ENCODE data around the gene PAQR8.

PAQR8 gene

DNA sequence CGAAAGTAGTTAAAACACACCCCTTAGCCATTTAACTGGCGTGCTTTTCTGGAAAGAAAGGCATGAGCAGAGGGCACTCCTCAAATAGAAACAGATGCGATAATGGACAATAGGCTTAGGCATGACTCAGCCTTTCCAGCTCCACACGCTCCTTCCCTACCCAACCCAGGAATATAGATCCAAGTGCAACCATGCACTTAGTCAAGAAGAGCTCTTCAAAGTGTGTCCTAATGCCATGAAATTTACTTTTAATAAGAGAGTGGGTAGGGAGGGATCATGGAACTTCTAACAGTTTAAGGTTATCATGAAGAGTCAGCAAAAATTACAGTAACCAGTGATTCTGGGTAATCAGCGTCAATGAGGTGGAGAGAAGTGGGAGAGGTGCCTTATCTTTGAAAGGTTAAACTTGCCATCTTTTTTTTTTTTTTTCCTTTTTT is 55.7 kb downstream of the PAQR8 start:
- Histone ChIP-seq H3K79me2 (ENCODE audit: low read length) (no peaks in the 10 kb centered on the region), H3K4me2 (ENCODE audit: low read length) (no peak overlapping the region), H3K4me3 (ENCODE audit: low read length) (no peak overlapping the region), H3K27me3 (ENCODE audit: low read depth, low read length) (peaks cover 8% of the 10 kb centered on the region; the same call in 1 of the 2 replicates), H3K27ac (ENCODE audit: low read length) (no peak overlapping the region), H3K9ac (ENCODE audit: low read length) (no peak overlapping the region), H3K9me3 (ENCODE audit: insufficient read depth, low read length) (no peaks in the 10 kb centered on the region), H3K36me3 (replicated peaks; ENCODE audit: low read depth, low read length) (no peaks in the 10 kb centered on the region), H4K20me1 (ENCODE audit: insufficient read depth, low read length) (no peaks in the 10 kb centered on the region), H2AFZ (ENCODE audit: low read depth, low read length) (no peak overlapping the region), H3K4me1 (ENCODE audit: low read length) (peaks cover 41% of the 10 kb centered on the region)
- no peak for TF ChIP-seq EZH2phosphoT487 (IDR thresholded peaks at IDR 0.05; ENCODE audit: low read depth)
- TF ChIP-seq, protein P1, sequence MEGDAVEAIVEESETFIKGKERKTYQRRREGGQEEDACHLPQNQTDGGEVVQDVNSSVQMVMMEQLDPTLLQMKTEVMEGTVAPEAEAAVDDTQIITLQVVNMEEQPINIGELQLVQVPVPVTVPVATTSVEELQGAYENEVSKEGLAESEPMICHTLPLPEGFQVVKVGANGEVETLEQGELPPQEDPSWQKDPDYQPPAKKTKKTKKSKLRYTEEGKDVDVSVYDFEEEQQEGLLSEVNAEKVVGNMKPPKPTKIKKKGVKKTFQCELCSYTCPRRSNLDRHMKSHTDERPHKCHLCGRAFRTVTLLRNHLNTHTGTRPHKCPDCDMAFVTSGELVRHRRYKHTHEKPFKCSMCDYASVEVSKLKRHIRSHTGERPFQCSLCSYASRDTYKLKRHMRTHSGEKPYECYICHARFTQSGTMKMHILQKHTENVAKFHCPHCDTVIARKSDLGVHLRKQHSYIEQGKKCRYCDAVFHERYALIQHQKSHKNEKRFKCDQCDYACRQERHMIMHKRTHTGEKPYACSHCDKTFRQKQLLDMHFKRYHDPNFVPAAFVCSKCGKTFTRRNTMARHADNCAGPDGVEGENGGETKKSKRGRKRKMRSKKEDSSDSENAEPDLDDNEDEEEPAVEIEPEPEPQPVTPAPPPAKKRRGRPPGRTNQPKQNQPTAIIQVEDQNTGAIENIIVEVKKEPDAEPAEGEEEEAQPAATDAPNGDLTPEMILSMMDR (IDR thresholded peaks at IDR 0.05; ENCODE audit: low read depth, low read length) = no peak

DNA sequence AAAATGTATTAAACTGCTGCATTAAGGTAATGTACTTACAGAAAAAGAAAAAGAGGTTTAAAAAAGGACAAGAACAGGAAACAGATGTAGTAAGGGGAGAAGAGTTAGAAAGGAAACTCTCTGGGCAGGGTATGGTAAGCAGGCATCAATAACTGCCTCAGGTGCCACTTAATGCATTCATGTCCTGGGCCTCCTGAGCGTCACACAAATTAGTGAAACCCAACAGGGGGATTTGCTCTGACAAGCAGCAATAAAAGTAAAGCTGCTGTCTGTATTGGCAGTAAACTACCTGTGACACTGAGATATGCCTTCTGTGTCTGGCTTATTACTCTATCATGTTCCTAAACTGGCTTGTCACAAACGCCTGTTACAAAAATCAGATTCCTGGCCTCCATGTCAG is 56.7 kb downstream of the PAQR8 start:
- Histone ChIP-seq H3K4me3 (ENCODE audit: low read length) (no peak overlapping the region), H2AFZ (ENCODE audit: low read depth, low read length) (no peak overlapping the region), H3K79me2 (ENCODE audit: low read length) (no peaks in the 10 kb centered on the region), H3K36me3 (replicated peaks; ENCODE audit: low read depth, low read length) (no peaks in the 10 kb centered on the region), H3K27me3 (ENCODE audit: low read depth, low read length) (peaks cover 5% of the 10 kb centered on the region; the same call in 1 of the 2 replicates), H3K4me1 (ENCODE audit: low read length) (peaks cover 41% of the 10 kb centered on the region), H3K9ac (ENCODE audit: low read length) (no peak overlapping the region), H4K20me1 (ENCODE audit: insufficient read depth, low read length) (no peaks in the 10 kb centered on the region), H3K4me2 (ENCODE audit: low read length) (peak overlapping the region; percentile 12; the same call in 1 of the 2 replicates), H3K27ac (ENCODE audit: low read length) (peak overlapping the region; percentile 9; the same call in 1 of the 2 replicates), H3K9me3 (ENCODE audit: insufficient read depth, low read length) (no peaks in the 10 kb centered on the region)
- TF ChIP-seq, protein P1 (IDR thresholded peaks at IDR 0.05; ENCODE audit: low read depth, low read length) = no peak
- TF ChIP-seq EZH2phosphoT487 (IDR thresholded peaks at IDR 0.05; ENCODE audit: low read depth) = no peak

DNA sequence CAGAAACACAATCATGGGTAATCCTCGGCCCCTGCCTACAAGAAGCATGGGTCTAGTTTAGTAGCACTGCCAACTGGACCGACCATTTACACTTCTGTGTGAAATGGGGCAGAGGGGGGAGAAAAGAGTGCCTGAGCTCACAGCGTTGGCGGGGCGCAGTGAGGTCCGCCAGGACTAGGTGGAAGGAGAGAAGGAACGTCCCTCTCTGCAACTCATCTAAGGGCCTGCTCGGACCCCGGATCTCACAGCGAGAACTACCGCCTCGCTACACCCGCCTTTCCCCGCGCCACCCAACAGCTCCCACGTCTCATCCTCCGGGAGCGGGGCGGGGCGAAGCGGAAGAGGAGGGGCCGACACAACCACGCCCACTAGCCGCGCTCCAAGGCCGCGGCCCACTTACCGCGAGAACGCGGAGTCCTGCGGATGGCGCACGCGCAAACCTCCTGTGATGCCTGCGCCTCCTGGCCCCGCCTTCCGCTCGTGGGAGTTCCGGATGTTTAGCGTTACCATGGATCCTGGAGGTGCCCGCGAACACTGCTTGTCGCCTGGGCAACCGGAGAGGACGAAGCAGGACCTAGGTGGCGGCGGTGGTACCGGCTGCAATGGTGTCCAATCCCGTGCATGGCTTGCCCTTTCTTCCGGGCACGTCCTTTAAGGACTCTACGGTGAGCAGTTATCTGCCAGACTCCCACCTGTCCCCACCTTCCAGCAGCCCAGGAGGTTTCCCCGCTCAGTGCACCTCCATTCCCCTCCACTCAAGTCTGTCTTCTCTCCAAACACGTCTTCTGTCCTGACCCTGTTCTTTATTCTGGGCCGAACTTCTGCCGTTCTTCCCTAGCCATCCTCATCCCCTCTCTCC is 58.1 kb downstream of the PAQR8 start, which contains the start of gene EFHC1:
Gene EFHC1 (plus strand): TSS at position 534 of the 859 bp plus-strand sequence. CDS start 69 bp downstream, at position 603.
- H3K4me1 ChIP-seq (ENCODE audit: low read length) = peaks cover 44% of the 10 kb centered on the region

More for the DNA sequence above, 58.1 kb downstream of the PAQR8 start, which contains the start of gene EFHC1:
- H3K36me3 ChIP-seq (replicated peaks; ENCODE audit: low read depth, low read length) = no peaks in the 10 kb centered on the region
- no peaks in the 10 kb centered on the region for H3K9me3 ChIP-seq (ENCODE audit: insufficient read depth, low read length)
- peak within 1 kb of the TSS; percentile 87 for H2AFZ ChIP-seq (ENCODE audit: low read depth, low read length)
- H3K4me2 ChIP-seq (ENCODE audit: low read length) = peak within 1 kb of the TSS; percentile 96
- H3K27me3 ChIP-seq (ENCODE audit: low read depth, low read length) = peaks cover 3% of the 10 kb centered on the region; the same call in 1 of the 2 replicates
- H3K4me3 ChIP-seq (ENCODE audit: low read length) = peak within 1 kb of the TSS; percentile 95
- H3K79me2 ChIP-seq (ENCODE audit: low read length) = no peaks in the 10 kb centered on the region
- no peaks in the 10 kb centered on the region for H4K20me1 ChIP-seq (ENCODE audit: insufficient read depth, low read length)
- peak within 1 kb of the TSS; percentile 89 for H3K9ac ChIP-seq (ENCODE audit: low read length)
- TF ChIP-seq EZH2phosphoT487 (IDR thresholded peaks at IDR 0.05; ENCODE audit: low read depth) = no peak
- TF ChIP-seq, protein P1 (IDR thresholded peaks at IDR 0.05; ENCODE audit: low read depth, low read length) = no peak
- H3K27ac ChIP-seq (ENCODE audit: low read length) = peak within 1 kb of the TSS; percentile 46
